HG03095 (cell line): ENCODE measurements around the gene TCF7L1.
"Not testable (repeated sequence)": the region's sequence is repeated elsewhere in the genome, so short reads cannot be mapped to it uniquely, and the experiment has no call there.

Experiments used
- ATAC-seq: cut with Tn5 transposase; IDR thresholded peaks from one replicate; pipeline ENCODE4 v1.9.1; 2021; ENCODE audit warnings: moderate library complexity; ENCODE audit not compliant: unreplicated experiment

Gene TCF7L1

GRCh38 chr2:85312404-85312803 is 179.2 kb downstream of the TCF7L1 start:
- no peak for ATAC-seq

- no peak for ATAC-seq
Measured at GRCh38 chr2:85314884-85315242, 181.7 kb downstream of the TCF7L1 start.

GRCh38 chr2:85315921-85316320 is 182.7 kb downstream of the TCF7L1 start:
- not testable (repeated sequence) for ATAC-seq

GRCh38 chr2:85318222-85319074 is 185.3 kb downstream of the TCF7L1 start:
- no peak for ATAC-seq

- ATAC-seq, result no peak
Measured at GRCh38 chr2:85319796-85320195, 186.6 kb downstream of the TCF7L1 start.

- no peak for ATAC-seq
Measured at GRCh38 chr2:85323351-85323987, 190.3 kb downstream of the TCF7L1 start.

- not testable (repeated sequence) for ATAC-seq
Measured at GRCh38 chr2:85323988-85324367, 190.8 kb downstream of the TCF7L1 start.

- no peak for ATAC-seq
Measured at GRCh38 chr2:85324639-85325465, 191.7 kb downstream of the TCF7L1 start.

- no peak for ATAC-seq
Measured at GRCh38 chr2:85325466-85325811, 192.2 kb downstream of the TCF7L1 start.

- peak; percentile 30 for ATAC-seq
Measured at GRCh38 chr2:85326406-85327159, 193.4 kb downstream of the TCF7L1 start.

GRCh38 chr2:85327160-85327821 is 194.1 kb downstream of the TCF7L1 start:
- ATAC-seq, result peak; percentile 27

GRCh38 chr2:85327822-85328617 is 194.8 kb downstream of the TCF7L1 start, which contains the start of gene TGOLN2:
Gene TGOLN2, minus strand, starts transcription at chr2:85327989. Its CDS starts 27 bp downstream, at chr2:85327962.
- ATAC-seq, result peak; percentile 85

GRCh38 chr2:85329181-85329651 is 196.0 kb downstream of the TCF7L1 start:
- no peak for ATAC-seq

- ATAC-seq, result not testable (repeated sequence)
Measured at GRCh38 chr2:85329701-85330100, 196.5 kb downstream of the TCF7L1 start.

- ATAC-seq, result no peak
Measured at GRCh38 chr2:85330839-85331636, 197.8 kb downstream of the TCF7L1 start.

- ATAC-seq, result not testable (repeated sequence)
Measured at GRCh38 chr2:85333877-85334276, 200.7 kb downstream of the TCF7L1 start.

- ATAC-seq, result no peak
Measured at GRCh38 chr2:85334928-85335327, 201.7 kb downstream of the TCF7L1 start.
